ENCODE results near the gene TMEM240. TPM values are rescaled to one million over a fixed set of nuclear protein-coding genes. Genes with fewer than 3 reads are reported as not detected.
"Not testable (repeated sequence)": the region's sequence is repeated elsewhere in the genome, so short reads cannot be mapped to it uniquely, and the experiment has no call there.

TMEM240 gene
- total RNA-seq, 1 experiment from 2014 or later, result 1.2 TPM

DNA sequence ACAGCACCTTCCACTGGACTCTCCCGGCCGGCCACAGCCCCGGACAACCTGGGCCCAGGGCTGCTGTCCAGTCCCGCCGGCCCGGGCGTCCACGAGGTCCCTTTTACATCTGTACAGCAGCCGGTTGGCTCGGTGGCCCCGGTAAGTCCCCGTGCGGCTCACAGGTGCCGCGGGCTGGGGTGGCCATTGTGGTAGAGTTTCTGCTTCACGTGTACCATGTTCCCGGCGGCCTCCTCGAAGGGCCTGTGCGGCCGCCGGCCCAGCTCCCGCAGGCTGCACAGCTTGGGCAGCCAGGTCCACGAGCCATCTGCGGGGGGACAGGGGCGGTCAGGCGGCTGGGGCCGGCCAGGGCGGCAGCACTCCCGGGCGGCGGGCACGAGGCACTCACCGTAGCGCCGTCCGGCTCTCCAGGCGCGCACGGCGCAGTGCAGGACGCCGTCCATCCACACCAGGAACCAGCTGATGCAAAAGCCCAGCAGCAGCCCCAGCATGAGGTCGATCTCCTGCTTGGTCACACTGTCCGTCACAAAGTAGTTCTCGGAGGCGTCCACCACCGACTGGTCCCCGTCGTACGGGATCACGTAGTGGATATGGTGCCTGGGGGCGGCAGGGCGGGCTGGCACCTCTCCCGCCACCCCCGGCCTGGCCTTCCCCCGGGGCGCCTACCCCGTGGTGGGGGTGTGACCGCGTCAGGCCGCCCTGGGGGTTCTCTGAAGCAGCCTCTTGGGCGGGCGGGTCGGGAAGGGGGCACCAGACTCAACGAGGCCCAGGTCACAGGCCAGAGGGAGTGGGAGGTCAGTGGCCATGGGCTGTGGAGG, 5.0 kb downstream of the TMEM240 start:
- Mint-ChIP-seq H3K4me3 (ENCODE audit: unreplicated experiment) (no peak overlapping the region), H3K27me3 (ENCODE audit: insufficient read depth, unreplicated experiment) (no peaks in the 10 kb centered on the region), H3K27ac (ENCODE audit: unreplicated experiment) (no peak overlapping the region), H3K4me1 (ENCODE audit: low read depth, unreplicated experiment) (no peaks in the 10 kb centered on the region), H3K36me3 (ENCODE audit: insufficient read depth, unreplicated experiment) (peaks cover 53% of the 10 kb centered on the region), H3K9me3 (ENCODE audit: unreplicated experiment) (no peaks in the 10 kb centered on the region)
- ChIA-PET POLR2A (no interaction called here), CTCF (no interaction called here)
- no peaks in the 10 kb centered on the region for H3K27me3 ChIP-seq (replicated peaks; ENCODE audit: control insufficient read depth, insufficient read depth, low read length)
- H3K9me3 ChIP-seq, result no peaks in the 10 kb centered on the region
- no peak overlapping the region for H3K4me3 ChIP-seq (ENCODE audit: low read depth, low read length)
- H3K36me3 ChIP-seq (ENCODE audit: control insufficient read depth, insufficient read depth, low read length), result no peaks in the 10 kb centered on the region
- no peak for TF ChIP-seq CTCF (IDR thresholded peaks at IDR 0.05; ENCODE audit: insufficient read depth in 1 of 2, low read depth in 1 of 2, low read length in 1 of 2, severe bottlenecking in 1 of 2, unreplicated experiment in 1 of 2)
- intact Hi-C loops (cut with micrococcal nuclease; ENCODE audit: unreplicated experiment), result no loop called here
- DNase-seq, result no peak
- no TSS peak for BruUV-seq (replicated peaks)
- no peaks in the 10 kb centered on the region for H3K4me1 ChIP-seq

DNA sequence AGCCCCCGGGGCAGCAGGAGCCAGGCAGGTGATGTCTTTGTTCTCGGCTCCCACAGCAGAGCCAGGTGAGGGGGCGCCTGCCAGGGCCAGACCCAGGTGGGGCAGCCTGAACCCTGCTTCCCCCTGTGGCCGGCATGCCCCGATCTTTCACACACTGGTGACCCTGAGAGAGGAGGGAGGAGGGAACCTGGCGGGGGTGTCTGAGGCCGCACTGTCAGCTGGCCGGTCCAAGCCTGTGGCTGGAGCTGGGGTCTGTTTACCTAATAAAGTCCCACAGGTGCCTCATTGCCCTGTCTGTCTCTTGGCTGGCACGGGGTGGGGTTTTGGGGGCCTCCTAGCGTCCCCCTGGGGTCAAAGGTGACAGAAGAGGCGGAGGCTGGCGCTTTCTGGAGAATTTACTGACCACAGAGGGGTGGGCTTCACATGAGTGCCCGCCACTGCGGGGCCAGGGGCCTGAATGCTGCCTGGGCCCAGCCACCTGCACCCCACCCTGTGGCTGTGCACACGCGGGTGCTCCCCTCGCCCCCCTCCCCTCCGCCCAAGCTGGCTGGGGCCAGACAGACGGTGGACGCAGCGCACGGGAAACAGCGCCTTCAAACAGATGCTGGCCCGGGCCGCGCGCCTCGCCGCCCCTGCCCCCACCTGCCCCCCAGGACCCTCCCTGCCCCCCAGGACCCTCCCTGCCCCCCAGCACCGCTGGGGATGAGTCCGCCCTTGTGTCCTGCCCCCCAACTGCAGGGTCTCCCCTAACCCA, 5.8 kb downstream of the TMEM240 start:
- Histone ChIP-seq H3K4me1 (no peaks in the 10 kb centered on the region), H3K9me3 (no peaks in the 10 kb centered on the region), H3K36me3 (ENCODE audit: control insufficient read depth, insufficient read depth, low read length) (no peaks in the 10 kb centered on the region; the same call in 1 of the 2 replicates), H3K4me3 (ENCODE audit: low read depth, low read length) (no peak overlapping the region), H3K27me3 (replicated peaks; ENCODE audit: control insufficient read depth, insufficient read depth, low read length) (no peaks in the 10 kb centered on the region)
- no peaks in the 10 kb centered on the region for H3K9me3 Mint-ChIP-seq (ENCODE audit: unreplicated experiment)
- TF ChIP-seq CTCF (IDR thresholded peaks at IDR 0.05; ENCODE audit: insufficient read depth in 1 of 2, low read depth in 1 of 2, low read length in 1 of 2, severe bottlenecking in 1 of 2, unreplicated experiment in 1 of 2), result no peak
- H3K36me3 Mint-ChIP-seq (ENCODE audit: insufficient read depth, unreplicated experiment), result peaks cover 59% of the 10 kb centered on the region
- no peaks in the 10 kb centered on the region for H3K27me3 Mint-ChIP-seq (ENCODE audit: insufficient read depth, unreplicated experiment)
- intact Hi-C loops (cut with micrococcal nuclease; ENCODE audit: unreplicated experiment), result no loop called here
- BruUV-seq (replicated peaks), result no TSS peak
- no peak overlapping the region for H3K27ac Mint-ChIP-seq (ENCODE audit: unreplicated experiment)
- ChIA-PET CTCF (no interaction called here), POLR2A (no interaction called here)
- H3K4me3 Mint-ChIP-seq (ENCODE audit: unreplicated experiment), result no peak overlapping the region
- DNase-seq, result no peak
- H3K4me1 Mint-ChIP-seq (ENCODE audit: low read depth, unreplicated experiment), result no peaks in the 10 kb centered on the region

DNA sequence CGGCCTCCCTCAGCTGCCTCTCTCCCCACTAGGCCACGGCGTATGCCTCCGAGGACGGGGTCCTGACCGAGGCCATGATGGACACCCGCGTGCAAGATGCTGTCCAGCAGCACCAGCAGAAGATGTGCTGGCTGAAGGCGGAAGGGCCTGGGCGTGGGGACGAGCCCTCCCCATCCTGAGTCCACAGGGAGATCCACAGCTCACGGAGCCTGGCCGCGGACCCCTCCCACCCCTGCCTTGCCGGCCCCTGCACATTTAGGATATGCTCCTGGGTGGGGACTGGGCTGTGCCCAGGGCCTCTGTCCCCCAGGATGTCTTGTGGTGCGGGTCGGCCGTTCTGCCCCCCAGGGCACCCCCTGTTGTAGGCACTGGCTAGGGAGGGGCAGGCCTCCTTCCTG, 6.5 kb downstream of the TMEM240 start:
- POLR2A ChIA-PET; H3K36me3 ChIP-seq (ENCODE audit: control insufficient read depth, insufficient read depth, low read length); H3K4me1 ChIP-seq; H3K9me3 Mint-ChIP-seq (ENCODE audit: unreplicated experiment); DNase-seq; H3K4me1 Mint-ChIP-seq (ENCODE audit: low read depth, unreplicated experiment); H3K4me3 Mint-ChIP-seq (ENCODE audit: unreplicated experiment); H3K9me3 ChIP-seq; intact Hi-C loops (cut with micrococcal nuclease; ENCODE audit: unreplicated experiment); H3K4me3 ChIP-seq (ENCODE audit: low read depth, low read length); H3K27me3 ChIP-seq (replicated peaks; ENCODE audit: control insufficient read depth, insufficient read depth, low read length); BruUV-seq (replicated peaks); H3K27me3 Mint-ChIP-seq (ENCODE audit: insufficient read depth, unreplicated experiment); H3K27ac Mint-ChIP-seq (ENCODE audit: unreplicated experiment); CTCF ChIA-PET: not testable (repeated sequence)
- H3K36me3 Mint-ChIP-seq (ENCODE audit: insufficient read depth, unreplicated experiment), result peaks cover 59% of the 10 kb centered on the region

GRCh38 chr1:1533176-1533893, 7.1 kb downstream of the TMEM240 start:
- intact Hi-C loops (cut with micrococcal nuclease; ENCODE audit: unreplicated experiment); H3K4me1 Mint-ChIP-seq (ENCODE audit: low read depth, unreplicated experiment); H3K9me3 Mint-ChIP-seq (ENCODE audit: unreplicated experiment); BruUV-seq (replicated peaks); POLR2A ChIA-PET; H3K4me1 ChIP-seq; H3K27me3 Mint-ChIP-seq (ENCODE audit: insufficient read depth, unreplicated experiment); H3K36me3 ChIP-seq (ENCODE audit: control insufficient read depth, insufficient read depth, low read length); H3K4me3 ChIP-seq (ENCODE audit: low read depth, low read length); H3K4me3 Mint-ChIP-seq (ENCODE audit: unreplicated experiment); H3K9me3 ChIP-seq; DNase-seq; H3K27ac Mint-ChIP-seq (ENCODE audit: unreplicated experiment); CTCF ChIA-PET; H3K27me3 ChIP-seq (replicated peaks; ENCODE audit: control insufficient read depth, insufficient read depth, low read length): not testable (repeated sequence)
- peaks cover 61% of the 10 kb centered on the region for H3K36me3 Mint-ChIP-seq (ENCODE audit: insufficient read depth, unreplicated experiment)

Measured in Caco-2 (cell line).